GDM1 (cell line): ENCODE results near the gene NFIX.

Experiments
- DNase-seq: peaks from one replicate; lab custom pipeline; 2025; lab: John Stamatoyannopoulos, UW

The NFIX gene

DNA sequence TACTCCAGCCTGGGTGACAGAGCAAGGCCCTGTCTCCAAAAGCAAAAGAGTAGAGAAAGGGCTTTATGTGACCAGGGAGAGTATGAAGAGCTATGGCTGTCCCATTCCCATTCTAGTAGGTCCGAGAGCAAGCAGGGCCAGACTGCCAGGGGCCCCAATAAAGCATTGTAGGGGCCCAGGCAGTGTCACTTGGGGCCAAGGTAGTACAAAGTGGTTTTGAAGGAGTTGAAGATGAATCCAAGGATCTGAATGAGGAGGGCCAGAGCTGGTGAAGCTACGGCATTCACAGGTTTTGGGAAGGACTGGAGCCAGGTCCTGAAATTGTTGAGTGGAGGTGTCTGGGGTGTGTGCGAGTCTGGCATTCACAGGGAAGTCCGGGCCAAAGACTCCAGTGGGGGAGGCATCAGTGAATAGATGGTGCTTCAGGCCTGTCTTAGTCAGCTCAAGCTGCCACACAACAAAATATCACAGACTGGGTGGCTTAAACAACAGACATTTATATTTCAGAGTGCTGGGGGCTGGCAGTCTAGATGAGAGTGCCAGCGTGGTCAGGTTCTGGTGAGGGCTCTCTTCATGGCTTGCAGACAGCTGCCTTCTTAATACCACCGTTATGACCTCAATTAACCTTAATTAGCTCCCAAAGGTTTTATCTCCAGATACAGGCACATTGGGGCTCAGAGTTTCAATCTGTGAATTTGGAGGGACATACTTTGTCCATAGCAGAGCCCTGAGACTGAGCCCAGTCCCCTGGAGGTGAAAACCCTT is 132.7 kb downstream of the NFIX start:
- no peak for DNase-seq

DNA sequence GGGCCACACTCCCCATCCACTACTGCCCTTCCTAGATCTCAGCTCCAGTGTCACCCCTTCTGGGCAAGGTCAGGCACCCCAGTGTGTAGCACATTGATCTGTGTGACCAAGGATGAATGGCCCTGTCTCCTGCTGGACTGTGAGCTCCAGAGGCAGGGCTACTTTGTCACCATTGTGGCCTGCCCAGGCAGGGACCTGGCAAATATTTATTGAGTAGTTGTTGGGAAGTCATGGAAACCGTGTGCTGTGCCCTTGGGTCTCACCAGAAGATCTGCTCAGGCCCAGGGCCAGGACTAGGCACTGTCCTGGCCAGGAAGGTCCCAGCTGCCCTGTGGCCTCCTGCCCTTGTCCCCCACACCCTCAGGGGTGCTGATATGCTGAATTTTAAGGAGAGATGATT is 133.3 kb downstream of the NFIX start:
- no peak for DNase-seq

DNA sequence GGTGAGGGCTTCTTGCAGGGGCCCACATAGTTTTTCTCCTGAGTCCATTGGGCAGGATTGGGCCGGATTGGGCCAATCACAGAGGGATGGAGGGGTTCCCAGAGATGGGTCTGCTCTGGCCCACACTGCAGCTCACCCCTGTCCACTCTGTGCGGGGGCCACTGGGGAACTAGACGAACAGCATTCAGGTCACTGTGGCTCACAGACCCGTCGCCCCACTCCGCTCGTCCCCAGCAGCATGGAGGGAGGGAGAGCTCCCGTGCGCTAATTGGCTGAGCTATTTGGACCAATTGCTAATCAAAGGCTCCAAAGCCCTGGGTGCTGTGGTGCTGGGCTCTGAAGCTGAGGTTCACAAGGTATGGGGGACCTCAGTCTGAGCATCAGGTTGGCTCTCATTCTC is 134.1 kb downstream of the NFIX start:
- DNase-seq = no peak

DNA sequence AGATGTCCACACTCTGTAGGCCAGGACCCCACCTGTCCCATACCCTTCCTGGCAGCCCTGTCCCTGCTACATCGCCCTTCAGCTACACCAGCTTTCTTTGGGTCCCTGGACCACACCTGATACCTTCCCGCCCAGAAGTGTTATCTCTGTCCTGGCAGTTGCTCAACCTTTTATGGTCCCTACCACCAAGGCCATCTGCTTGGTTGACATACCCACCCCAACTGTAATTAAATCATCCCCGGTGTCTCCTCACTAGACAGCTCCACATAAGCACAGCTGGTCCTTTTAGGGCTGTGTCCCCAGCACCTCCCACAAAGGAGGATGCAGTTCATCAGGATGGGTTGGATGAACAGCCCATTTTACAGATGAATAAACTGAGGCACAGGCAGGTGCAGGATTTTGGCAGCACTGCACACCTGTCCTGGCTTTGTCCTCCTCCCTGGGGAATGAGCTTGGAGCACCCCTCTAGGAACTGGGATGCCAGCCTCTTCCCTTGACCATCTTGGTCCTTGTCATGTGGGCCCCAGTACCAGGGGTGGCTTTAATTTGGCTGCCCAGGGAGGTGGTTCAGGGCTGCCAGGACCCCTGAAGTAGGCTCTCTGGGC is 135.7 kb downstream of the NFIX start:
- DNase-seq = no peak

DNA sequence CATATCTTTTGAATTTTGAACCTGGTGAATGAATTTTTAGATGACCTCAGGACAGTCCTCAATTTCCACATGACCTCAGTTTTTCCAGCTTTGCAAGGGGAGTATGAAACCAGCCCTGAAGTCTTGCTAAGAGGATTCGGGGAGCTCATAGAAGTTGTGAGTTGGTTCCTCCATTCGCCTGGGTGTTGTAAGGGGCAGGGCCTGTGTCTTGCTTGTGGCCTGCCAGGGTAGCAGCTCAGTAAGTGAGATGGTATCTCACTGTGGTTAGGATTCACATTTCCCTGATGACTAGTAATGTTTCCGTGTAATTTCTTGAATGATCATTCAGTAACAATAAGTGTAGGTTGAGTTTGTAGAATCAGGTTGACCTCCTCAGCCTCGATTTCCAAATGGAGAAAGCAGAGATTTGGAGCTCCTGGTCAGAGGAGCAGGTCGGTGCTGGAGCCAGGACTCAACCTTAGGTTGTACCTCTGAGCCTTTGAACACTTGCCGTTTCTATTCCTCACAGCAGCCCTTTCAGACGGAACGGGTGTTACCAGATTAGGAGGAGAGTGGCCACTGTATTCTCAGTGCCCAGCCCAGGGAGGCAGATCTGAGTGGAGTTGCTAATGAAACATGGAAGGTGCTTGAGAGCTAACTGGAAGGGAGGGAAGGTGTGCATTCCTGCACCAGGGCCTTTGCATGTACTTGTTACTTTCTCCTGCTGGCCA is 137.4 kb downstream of the NFIX start:
- DNase-seq = no peak

DNA sequence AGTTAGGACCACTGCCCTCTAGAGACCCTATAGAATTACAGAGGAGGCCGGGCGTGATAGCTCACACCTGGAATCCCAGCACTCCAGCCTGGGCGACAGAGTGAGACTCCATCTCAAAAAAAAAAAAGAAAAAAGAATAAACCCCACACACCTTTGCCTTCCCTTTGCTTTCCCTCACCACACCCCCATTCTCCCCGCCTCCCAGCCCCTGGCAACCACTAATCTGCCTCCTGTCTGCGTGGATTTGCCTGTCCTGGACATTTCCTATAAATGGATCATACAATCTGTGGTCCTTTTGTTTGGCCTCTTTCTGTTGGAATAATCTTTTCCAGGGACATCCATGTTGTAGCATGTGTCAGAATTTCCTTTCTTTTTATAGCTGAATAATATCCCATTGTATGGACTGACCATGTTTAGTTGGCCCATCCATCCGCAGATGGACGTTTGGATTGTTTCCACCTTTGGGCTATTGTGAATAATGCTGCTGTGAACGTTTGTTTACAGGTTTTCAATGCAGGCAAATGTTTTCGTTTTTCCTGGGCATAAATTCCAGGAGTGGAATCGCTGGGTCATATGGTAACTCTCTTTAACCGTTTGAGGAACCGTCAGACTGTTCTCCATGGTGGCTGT is 138.1 kb downstream of the NFIX start:
- no peak for DNase-seq

DNA sequence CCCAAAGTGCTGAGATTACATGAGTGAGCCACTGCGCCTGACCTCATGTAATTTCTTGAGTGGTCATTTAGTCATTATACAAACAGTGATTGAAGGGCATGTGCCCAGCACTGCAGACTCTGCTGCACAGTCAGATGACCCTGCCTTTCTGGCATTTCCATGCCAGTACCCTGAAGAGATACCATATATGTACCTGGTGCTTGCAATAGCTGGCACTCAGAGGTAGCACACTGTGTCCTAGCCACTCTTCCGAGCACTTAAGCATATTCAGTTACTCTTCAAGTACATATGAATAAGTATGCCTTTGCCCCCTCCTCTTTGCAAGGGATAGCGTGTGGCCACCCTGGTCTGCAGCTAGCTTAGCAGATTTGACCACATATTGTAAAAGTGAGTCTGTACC is 139.4 kb downstream of the NFIX start:
- DNase-seq = no peak

DNA sequence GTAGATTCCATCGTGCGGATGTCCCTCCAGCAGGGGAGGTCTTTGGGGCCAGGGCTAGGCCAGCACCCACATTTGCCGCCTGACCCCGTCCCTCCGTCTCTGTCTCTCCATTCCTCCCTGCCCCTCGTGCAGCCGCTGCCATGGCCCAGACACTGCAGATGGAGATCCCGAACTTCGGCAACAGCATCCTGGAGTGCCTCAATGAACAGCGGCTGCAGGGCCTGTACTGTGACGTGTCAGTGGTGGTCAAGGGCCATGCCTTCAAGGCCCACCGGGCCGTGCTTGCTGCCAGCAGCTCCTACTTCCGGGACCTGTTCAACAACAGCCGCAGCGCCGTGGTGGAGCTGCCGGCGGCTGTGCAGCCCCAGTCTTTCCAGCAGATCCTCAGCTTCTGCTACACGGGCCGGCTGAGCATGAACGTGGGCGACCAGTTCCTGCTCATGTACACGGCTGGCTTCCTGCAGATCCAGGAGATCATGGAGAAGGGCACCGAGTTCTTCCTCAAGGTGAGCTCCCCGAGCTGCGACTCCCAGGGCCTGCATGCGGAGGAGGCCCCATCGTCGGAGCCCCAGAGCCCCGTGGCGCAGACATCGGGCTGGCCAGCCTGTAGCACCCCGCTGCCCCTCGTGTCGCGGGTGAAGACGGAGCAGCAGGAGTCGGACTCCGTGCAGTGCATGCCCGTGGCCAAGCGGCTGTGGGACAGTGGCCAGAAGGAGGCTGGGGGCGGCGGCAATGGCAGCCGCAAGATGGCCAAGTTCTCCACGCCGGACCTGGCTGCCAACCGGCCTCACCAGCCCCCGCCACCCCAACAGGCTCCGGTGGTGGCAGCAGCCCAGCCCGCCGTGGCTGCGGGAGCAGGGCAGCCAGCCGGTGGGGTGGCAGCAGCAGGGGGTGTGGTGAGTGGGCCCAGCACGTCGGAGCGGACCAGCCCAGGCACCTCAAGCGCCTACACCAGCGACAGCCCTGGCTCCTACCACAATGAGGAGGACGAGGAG is 140.1 kb downstream of the NFIX start:
- no peak for DNase-seq

DNA sequence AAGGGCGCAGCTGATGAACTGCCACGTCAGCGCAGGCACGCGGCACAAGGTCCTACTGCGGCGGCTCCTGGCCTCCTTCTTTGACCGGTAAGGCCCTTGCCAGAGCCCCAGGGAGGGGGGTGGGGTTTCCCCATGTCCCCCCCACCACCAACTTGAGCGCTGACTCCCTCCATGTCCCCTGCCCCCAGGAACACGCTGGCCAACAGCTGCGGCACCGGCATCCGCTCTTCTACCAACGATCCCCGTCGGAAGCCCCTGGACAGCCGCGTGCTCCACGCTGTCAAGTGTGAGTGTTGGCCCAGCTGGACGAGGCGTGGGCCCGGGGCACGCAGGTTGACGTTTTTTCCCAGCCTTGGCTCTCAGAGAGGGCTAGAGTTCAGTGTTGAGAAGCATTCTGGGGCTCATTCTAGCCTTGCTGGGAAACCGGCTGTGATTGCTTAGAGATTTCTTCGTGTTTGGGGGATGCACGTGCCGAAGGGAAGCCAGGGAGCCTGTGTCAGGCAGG is 142.1 kb downstream of the NFIX start:
- DNase-seq = no peak

DNA sequence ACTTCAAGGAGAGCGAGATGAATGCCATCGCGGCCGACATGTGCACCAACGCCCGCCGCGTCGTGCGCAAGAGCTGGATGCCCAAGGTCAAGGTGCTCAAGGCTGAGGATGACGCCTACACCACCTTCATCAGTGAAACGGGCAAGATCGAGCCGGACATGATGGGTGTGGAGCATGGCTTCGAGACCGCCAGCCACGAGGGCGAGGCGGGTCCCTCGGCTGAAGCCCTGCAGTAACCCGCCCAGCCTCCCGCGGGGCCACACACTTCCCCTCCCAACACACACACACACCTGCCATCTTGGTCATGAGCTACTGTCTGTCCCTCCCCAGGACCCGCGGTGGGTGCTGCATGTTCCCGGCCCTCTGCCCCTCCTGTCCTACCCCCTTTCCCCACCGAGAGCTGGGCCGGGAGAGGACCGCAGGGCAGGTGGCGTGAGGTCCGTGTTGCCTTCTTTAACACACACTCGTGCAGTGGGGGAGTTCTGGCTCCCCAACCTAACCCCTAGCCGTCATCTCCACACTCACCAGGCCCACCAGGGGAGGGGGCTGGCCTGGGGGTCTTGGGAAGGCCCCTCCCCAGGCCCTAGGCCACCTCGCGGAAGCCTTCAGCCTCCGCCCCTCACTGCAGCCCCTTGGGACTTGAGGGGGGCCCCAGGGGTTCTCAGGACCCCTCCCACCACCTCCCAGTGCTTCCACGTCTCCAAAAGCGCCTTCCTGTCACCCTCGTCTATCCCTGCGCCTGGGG is 143.1 kb downstream of the NFIX start:
- DNase-seq = no peak

DNA sequence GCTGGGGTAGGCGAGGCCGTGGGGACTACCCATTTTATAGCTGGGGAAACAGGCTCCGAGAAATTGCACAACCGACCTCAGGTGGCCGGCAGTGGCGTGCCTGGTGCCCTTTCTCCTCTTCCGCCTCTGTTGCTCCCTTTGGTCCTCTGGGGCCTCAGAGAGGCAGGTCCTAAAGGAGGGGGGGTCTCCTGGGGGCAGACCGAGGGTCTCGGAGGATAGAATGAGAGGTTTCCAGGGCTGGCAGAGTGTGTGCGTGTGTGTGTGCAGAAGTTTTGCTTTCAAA is 143.6 kb downstream of the NFIX start:
- DNase-seq = no peak

DNA sequence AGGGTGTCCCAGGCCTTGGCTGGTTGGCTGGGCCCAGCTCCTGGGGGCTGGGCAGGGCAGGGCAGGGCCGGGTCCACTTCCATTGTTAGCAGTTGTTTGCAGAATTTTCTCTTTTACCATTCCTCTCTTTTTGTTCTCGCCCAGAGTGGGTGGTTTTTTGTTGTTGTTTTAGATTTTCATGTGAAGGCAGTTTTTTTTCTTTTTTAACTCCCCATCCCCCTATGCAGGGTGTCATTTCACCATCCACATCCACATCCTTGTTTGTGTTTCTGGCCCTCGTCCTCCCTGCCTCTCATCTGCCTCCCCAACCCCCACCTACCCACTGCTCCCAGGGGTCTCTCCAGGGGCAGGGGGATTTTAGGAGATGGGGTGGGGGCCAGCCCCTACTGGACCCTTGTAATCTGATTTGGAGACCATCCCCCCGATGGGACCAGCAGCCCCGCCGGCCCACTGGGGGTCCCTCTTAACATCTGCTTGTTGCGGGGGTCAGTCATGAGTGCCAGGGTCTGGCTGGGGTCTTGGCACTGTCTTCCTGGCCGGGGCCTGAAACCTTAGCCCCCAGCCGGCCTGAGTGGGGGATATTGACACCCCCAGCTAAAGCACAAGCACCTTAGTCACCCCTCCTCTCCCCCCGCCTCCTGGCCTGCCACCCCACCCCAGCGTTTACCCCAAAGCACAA is 144.5 kb downstream of the NFIX start:
- DNase-seq = no peak

DNA sequence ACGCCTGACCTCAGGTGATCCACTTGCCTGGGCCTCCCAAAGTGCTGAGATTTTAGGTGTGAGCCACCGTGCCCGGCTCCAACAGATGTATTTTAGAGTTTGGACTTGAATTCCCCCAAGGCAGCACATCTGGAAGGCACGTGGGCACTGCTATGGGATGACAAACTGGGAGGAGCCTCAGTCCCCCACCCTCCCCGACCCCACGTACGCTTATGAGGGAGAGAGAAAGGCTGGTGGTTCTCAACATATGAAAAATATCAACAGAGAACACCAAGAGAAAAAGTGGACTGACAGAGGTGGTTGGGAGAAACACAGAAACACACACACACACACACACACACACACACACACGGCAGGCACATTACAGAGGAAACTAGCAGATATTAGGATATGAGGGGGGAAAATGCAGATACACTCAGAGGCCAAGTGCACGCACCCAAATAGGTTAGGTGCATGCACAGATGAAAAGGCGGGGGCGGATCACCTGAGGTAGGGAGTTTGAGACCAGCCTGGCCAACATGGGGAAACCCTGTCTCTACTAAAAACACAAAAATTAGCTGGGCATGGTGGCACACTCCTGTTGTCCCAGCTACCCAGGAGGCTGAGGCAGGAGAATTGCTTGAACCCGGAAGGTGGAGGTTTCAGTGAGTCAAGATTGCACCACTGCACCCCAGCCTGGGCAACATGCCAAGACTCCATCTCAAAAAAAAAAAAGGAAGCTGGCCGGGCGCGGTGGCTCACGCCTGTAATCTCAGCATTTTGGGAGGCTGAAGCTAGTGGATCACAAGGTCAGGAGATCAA is 151.7 kb downstream of the NFIX start:
- DNase-seq = no peak
